H1 (cell line): ENCODE measurements around the gene TP73.

Experiments used
- BRCA1 ChIP-seq: IDR thresholded peaks from 2 replicates; pipeline ENCODE4 v1.6.1; 2012; ENCODE audit warnings: low read depth, low read length, improper control_type of control experiment
- CEBPB ChIP-seq: IDR thresholded peaks from 2 replicates; pipeline ENCODE4 v1.6.1; 2012; ENCODE audit warnings: low read depth, low read length
- EZH2 ChIP-seq: fragments of 200-600 bp; sonication (generic); IDR thresholded peaks from 2 replicates; pipeline ENCODE4 v1.7.1; 2012; ENCODE audit warnings: low read depth, mild to moderate bottlenecking, moderate library complexity, low read length, inconsistent platforms; ENCODE audit not compliant: severe bottlenecking
- GABPA ChIP-seq: IDR thresholded peaks from 2 replicates; pipeline ENCODE4 v1.6.1; 2011; ENCODE audit warnings: mild to moderate bottlenecking, low read length, moderate library complexity, borderline replicate concordance; ENCODE audit not compliant: insufficient read depth
- MAFK ChIP-seq: IDR thresholded peaks from 2 replicates; pipeline ENCODE4 v1.6.1; 2012; ENCODE audit warnings: low read depth, mild to moderate bottlenecking, improper control_type of control experiment, low read length
- NRF1 ChIP-seq: IDR thresholded peaks from 2 replicates; pipeline ENCODE4 v1.6.1; 2011; ENCODE audit warnings: mild to moderate bottlenecking, low read depth, low read length, improper control_type of control experiment
- POLR2A ChIP-seq, 2 experiments: IDR thresholded peaks; 1 replicate in 1 of 2; 2 replicates in 1 of 2; pipeline ENCODE4 v1.6.1; 2011; ENCODE audit warnings: low read depth in 2 of 2, low read length in 2 of 2, mild to moderate bottlenecking in 2 of 2; ENCODE audit errors: control extremely low read depth in 1 of 2
- RAD21 ChIP-seq, 2 experiments: IDR thresholded peaks in 1 of 2; conservative IDR thresholded peaks in 1 of 2; 2 replicates each; pipeline ENCODE4 v1.6.1; 2011; ENCODE audit warnings: low read depth in 2 of 2, low read length in 2 of 2, improper control_type of control experiment in 1 of 2, inconsistent platforms in 1 of 2, mild to moderate bottlenecking in 1 of 2, moderate library complexity in 1 of 2
- TCF12 ChIP-seq: IDR thresholded peaks from 2 replicates; pipeline ENCODE4 v1.6.1; 2011; ENCODE audit warnings: low read depth, mild to moderate bottlenecking, low read length
- TF ChIP-seq, protein P1 (sequence below), 3 experiments: IDR thresholded peaks; 1 replicate in 2 of 3; 2 replicates in 1 of 3; pipeline versions ENCODE4 v1.5.1 to v1.6.1; 2011; ENCODE audit warnings: low read length in 3 of 3, mild to moderate bottlenecking in 3 of 3, inconsistent platforms in 2 of 3, low read depth in 1 of 3, moderate library complexity in 1 of 3; ENCODE audit not compliant: insufficient read depth in 1 of 3; ENCODE audit errors: control extremely low read depth in 1 of 3
- TF ChIP-seq, protein P2 (sequence below): IDR thresholded peaks from 2 replicates; pipeline ENCODE4 v1.6.1; 2012; ENCODE audit warnings: inconsistent platforms

DNA sequence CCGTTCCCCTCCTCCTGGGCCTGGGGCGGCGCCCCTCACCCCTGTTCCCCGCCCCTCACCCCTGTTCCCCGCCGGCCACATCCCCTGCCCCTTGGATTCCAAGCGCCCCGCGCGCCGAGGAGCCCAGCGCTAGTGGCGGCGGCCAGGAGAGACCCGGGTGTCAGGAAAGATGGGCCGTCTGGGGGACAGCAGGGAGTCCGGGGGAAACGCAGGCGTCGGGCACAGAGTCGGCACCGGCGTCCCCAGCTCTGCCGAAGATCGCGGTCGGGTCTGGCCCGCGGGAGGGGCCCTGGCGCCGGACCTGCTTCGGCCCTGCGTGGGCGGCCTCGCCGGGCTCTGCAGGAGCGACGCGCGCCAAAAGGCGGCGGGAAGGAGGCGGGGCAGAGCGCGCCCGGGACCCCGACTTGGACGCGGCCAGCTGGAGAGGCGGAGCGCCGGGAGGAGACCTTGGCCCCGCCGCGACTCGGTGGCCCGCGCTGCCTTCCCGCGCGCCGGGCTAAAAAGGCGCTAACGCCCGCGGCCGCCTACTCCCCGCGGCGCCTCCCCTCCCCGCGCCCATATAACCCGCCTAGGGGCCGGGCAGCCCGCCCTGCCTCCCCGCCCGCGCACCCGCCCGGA lies at the start of gene TP73:
- TF ChIP-seq GABPA (no peak), TCF12 (no peak), POLR2A (IDR thresholded peaks at IDR 0.05; ENCODE audit: control extremely low read depth in 1 of 2, low read depth in 2 of 2, low read length in 2 of 2) (no peak), EZH2 (no peak), CEBPB (no peak), NRF1 (no peak), MAFK (no peak), BRCA1 (no peak), RAD21 (IDR thresholded peaks at IDR 0.05 in 1 of 2, conservative IDR thresholded peaks at IDR 0.05 in 1 of 2; ENCODE audit: low read depth in 2 of 2, low read length in 2 of 2) (no peak)
- TF ChIP-seq, protein P1, sequence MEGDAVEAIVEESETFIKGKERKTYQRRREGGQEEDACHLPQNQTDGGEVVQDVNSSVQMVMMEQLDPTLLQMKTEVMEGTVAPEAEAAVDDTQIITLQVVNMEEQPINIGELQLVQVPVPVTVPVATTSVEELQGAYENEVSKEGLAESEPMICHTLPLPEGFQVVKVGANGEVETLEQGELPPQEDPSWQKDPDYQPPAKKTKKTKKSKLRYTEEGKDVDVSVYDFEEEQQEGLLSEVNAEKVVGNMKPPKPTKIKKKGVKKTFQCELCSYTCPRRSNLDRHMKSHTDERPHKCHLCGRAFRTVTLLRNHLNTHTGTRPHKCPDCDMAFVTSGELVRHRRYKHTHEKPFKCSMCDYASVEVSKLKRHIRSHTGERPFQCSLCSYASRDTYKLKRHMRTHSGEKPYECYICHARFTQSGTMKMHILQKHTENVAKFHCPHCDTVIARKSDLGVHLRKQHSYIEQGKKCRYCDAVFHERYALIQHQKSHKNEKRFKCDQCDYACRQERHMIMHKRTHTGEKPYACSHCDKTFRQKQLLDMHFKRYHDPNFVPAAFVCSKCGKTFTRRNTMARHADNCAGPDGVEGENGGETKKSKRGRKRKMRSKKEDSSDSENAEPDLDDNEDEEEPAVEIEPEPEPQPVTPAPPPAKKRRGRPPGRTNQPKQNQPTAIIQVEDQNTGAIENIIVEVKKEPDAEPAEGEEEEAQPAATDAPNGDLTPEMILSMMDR (IDR thresholded peaks at IDR 0.05; ENCODE audit: control extremely low read depth in 1 of 3, insufficient read depth in 1 of 3, low read depth in 1 of 3, low read length in 3 of 3): no peak
- TF ChIP-seq, protein P2, sequence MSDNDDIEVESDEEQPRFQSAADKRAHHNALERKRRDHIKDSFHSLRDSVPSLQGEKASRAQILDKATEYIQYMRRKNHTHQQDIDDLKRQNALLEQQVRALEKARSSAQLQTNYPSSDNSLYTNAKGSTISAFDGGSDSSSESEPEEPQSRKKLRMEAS: no peak
